Loucy (cell line): Measurements from ENCODE around the gene TSPAN32.

Source experiments
- EZH2phosphoT487 ChIP-seq: fragments of 200-600 bp; IDR thresholded peaks from 2 replicates; pipeline ENCODE4 v1.6.1; 2018; ENCODE audit warnings: antibody characterized with exemption, mild to moderate bottlenecking, moderate library complexity, borderline replicate concordance
- TF ChIP-seq, protein P1 (sequence below): fragments of 200-600 bp; sonication (generic); conservative IDR thresholded peaks from 2 replicates; pipeline ENCODE4 v1.5.1; 2014; ENCODE audit warnings: mild to moderate bottlenecking, antibody characterized with exemption, low read length

DNA sequence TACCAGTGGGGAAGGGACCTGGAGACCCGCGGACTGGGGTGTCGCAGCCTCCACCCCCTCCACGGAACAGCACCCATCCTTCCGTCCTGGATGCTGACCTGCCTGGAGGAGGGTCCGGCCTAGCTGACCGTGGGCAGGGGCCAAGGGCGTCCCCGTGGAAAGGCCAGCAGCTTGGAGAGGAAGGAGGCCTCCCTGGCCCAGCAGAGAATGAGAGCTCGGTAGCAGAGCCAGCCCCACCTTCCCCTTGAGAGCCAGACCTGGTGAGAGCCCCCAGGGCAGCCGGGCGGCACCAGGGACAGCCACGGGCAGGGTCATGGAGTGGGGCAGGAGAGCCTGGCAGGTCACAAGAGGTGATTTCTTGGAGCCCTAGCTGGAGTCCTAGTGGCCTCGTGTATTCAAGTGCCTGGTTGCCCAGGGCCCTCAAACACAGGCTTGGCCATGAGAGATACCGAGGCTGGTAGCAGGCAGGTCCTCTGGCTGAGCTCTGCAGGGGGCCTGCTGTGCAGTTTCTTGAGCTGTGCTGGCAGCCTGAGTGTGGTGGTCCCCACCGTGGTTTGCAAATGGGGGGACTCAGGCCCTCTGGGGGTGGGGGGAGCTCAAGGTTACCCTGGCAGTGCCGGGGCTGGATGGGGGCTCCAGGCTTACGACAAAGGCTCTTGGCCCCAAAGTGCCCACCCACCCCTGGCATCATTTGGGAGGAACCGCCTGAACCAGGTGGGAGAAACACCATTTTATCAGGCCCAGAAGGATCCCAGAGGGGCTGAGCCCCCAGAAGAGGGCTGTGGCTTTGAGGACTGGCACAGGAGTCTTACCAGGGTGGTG is 7.6 kb downstream of the TSPAN32 start:
- TF ChIP-seq, protein P1, sequence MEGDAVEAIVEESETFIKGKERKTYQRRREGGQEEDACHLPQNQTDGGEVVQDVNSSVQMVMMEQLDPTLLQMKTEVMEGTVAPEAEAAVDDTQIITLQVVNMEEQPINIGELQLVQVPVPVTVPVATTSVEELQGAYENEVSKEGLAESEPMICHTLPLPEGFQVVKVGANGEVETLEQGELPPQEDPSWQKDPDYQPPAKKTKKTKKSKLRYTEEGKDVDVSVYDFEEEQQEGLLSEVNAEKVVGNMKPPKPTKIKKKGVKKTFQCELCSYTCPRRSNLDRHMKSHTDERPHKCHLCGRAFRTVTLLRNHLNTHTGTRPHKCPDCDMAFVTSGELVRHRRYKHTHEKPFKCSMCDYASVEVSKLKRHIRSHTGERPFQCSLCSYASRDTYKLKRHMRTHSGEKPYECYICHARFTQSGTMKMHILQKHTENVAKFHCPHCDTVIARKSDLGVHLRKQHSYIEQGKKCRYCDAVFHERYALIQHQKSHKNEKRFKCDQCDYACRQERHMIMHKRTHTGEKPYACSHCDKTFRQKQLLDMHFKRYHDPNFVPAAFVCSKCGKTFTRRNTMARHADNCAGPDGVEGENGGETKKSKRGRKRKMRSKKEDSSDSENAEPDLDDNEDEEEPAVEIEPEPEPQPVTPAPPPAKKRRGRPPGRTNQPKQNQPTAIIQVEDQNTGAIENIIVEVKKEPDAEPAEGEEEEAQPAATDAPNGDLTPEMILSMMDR: no peak
- TF ChIP-seq EZH2phosphoT487: no peak
